CD1c-positive myeloid dendritic cell (primary cell): ENCODE results near the gene IL17B.

Source experiments
- DNase-seq: peaks from one replicate; pipeline ENCODE4 v3.0.0-alpha.2; 2016; ENCODE audit errors: extremely low spot score

The IL17B gene

GRCh38 chr5:149378241-149378820 lies 761 bp downstream of the IL17B start:
- DNase-seq = no peak

- DNase-seq = no peak
These were observed 2.2 kb downstream of the IL17B start for GRCh38 chr5:149376711-149377447.

GRCh38 chr5:149376104-149376503 lies 3.0 kb downstream of the IL17B start:
- no peak for DNase-seq

GRCh38 chr5:149375434-149375833 lies 3.7 kb downstream of the IL17B start:
- no peak for DNase-seq

GRCh38 chr5:149374801-149375200 lies 4.3 kb downstream of the IL17B start:
- DNase-seq = no peak

GRCh38 chr5:149374303-149374702 lies 4.8 kb downstream of the IL17B start:
- DNase-seq = no peak

- DNase-seq = no peak
These were observed 6.2 kb downstream of the IL17B start for GRCh38 chr5:149372932-149373331.

- no peak for DNase-seq
These were observed 6.9 kb downstream of the IL17B start for GRCh38 chr5:149372076-149372795.

GRCh38 chr5:149371296-149371962 lies 7.7 kb downstream of the IL17B start:
- peak; percentile 67 for DNase-seq

GRCh38 chr5:149370878-149371277 lies 8.2 kb downstream of the IL17B start:
- DNase-seq = no peak

GRCh38 chr5:149367972-149368645 lies 11.0 kb downstream of the IL17B start:
- DNase-seq = no peak

- peak; percentile 50 for DNase-seq
These were observed 11.7 kb downstream of the IL17B start for GRCh38 chr5:149367249-149367971.

- DNase-seq = no peak
These were observed 12.8 kb downstream of the IL17B start for GRCh38 chr5:149366169-149366729.

- DNase-seq = no peak
These were observed 13.7 kb downstream of the IL17B start for GRCh38 chr5:149365418-149365817.

GRCh38 chr5:149364719-149365118 lies 14.4 kb downstream of the IL17B start:
- no peak for DNase-seq

- DNase-seq = peak; percentile 62
These were observed 15.2 kb downstream of the IL17B start for GRCh38 chr5:149363936-149364335.

- peak; percentile 37 for DNase-seq
These were observed 15.7 kb downstream of the IL17B start for GRCh38 chr5:149363358-149363757.

- DNase-seq = no peak
These were observed 16.6 kb downstream of the IL17B start for GRCh38 chr5:149362541-149362940.

- DNase-seq = no peak
These were observed 18.8 kb downstream of the IL17B start for GRCh38 chr5:149360272-149360671.

- no peak for DNase-seq
These were observed 20.1 kb downstream of the IL17B start for GRCh38 chr5:149358868-149359495.
